ENCODE results near the gene SNX18.
"Not testable (repeated sequence)": the region's sequence is repeated elsewhere in the genome, so short reads cannot be mapped to it uniquely, and the experiment has no call there.

The SNX18 gene

GRCh38 chr5:54528633-54529209 lies 11.2 kb downstream of the SNX18 start:
- no peak for DNase-seq (ENCODE audit: low spot score)
- in situ Hi-C loops (cut with MboI; ENCODE audit: low sequenced_read_pairs, unreplicated experiment): loop anchor here (10.0 kb wide), 1 partner anchor 326 kb away; no protein-coding TSS in a partner anchor
- TF ChIP-seq CTCF (IDR thresholded peaks at IDR 0.05; ENCODE audit: borderline replicate concordance, control extremely low read depth, extremely low read depth, insufficient read depth, missing control alignments): no peak

- in situ Hi-C loops (cut with MboI; ENCODE audit: low sequenced_read_pairs, unreplicated experiment): loop anchor here (10.0 kb wide), 1 partner anchor 325 kb away; no protein-coding TSS in a partner anchor
- TF ChIP-seq CTCF (IDR thresholded peaks at IDR 0.05; ENCODE audit: borderline replicate concordance, control extremely low read depth, extremely low read depth, insufficient read depth, missing control alignments): no peak
- no peak for DNase-seq (ENCODE audit: low spot score)
Measured at GRCh38 chr5:54529565-54529964, 12.0 kb downstream of the SNX18 start.

- DNase-seq (ENCODE audit: low spot score): no peak
- no peak for TF ChIP-seq CTCF (IDR thresholded peaks at IDR 0.05; ENCODE audit: borderline replicate concordance, control extremely low read depth, extremely low read depth, insufficient read depth, missing control alignments)
- in situ Hi-C loops (cut with MboI; ENCODE audit: low sequenced_read_pairs, unreplicated experiment): no loop called here
Measured at GRCh38 chr5:54531546-54531945, 14.0 kb downstream of the SNX18 start.

GRCh38 chr5:54533541-54534190 lies 16.1 kb downstream of the SNX18 start:
- no peak for TF ChIP-seq CTCF (IDR thresholded peaks at IDR 0.05; ENCODE audit: borderline replicate concordance, control extremely low read depth, extremely low read depth, insufficient read depth, missing control alignments)
- in situ Hi-C loops (cut with MboI; ENCODE audit: low sequenced_read_pairs, unreplicated experiment): no loop called here
- no peak for DNase-seq (ENCODE audit: low spot score)

GRCh38 chr5:54534191-54535004 lies 16.8 kb downstream of the SNX18 start:
- TF ChIP-seq CTCF (IDR thresholded peaks at IDR 0.05; ENCODE audit: borderline replicate concordance, control extremely low read depth, extremely low read depth, insufficient read depth, missing control alignments): no peak
- no peak for DNase-seq (ENCODE audit: low spot score)
- in situ Hi-C loops (cut with MboI; ENCODE audit: low sequenced_read_pairs, unreplicated experiment): no loop called here

- in situ Hi-C loops (cut with MboI; ENCODE audit: low sequenced_read_pairs, unreplicated experiment): no loop called here
- DNase-seq (ENCODE audit: low spot score): no peak
- no peak for TF ChIP-seq CTCF (IDR thresholded peaks at IDR 0.05; ENCODE audit: borderline replicate concordance, control extremely low read depth, extremely low read depth, insufficient read depth, missing control alignments)
Measured at GRCh38 chr5:54535149-54535844, 17.7 kb downstream of the SNX18 start.

- in situ Hi-C loops (cut with MboI; ENCODE audit: low sequenced_read_pairs, unreplicated experiment); DNase-seq (ENCODE audit: low spot score): not testable (repeated sequence)
Measured at GRCh38 chr5:54536375-54536774, 18.8 kb downstream of the SNX18 start.

GRCh38 chr5:54536861-54537260 lies 19.3 kb downstream of the SNX18 start:
- in situ Hi-C loops (cut with MboI; ENCODE audit: low sequenced_read_pairs, unreplicated experiment); DNase-seq (ENCODE audit: low spot score): not testable (repeated sequence)
